ENCODE data around the gene ZNF331. TPM values are rescaled to one million over a fixed set of nuclear protein-coding genes. Genes with fewer than 3 reads are reported as not detected.
"Not testable (repeated sequence)": the region's sequence is repeated elsewhere in the genome, so short reads cannot be mapped to it uniquely, and the experiment has no call there.

Gene ZNF331
- polyA plus RNA-seq, 2 donors: 4.7 to 6.1 TPM

GRCh38 chr19:53507523-53508442 lies 30.2 kb upstream of the ZNF331 start:
- no peaks in the 10 kb centered on the region for H3K36me3 ChIP-seq (ENCODE audit: control insufficient read depth in 2 of 2, insufficient read depth in 2 of 2, low read length in 1 of 2)
- H3K9me3 ChIP-seq (ENCODE audit: control insufficient read depth in 2 of 2, insufficient read depth in 1 of 2, low read depth in 1 of 2, low read length in 1 of 2): peaks cover 0 to 3% of the 10 kb centered on the region in 2 donors
- H3K27ac ChIP-seq (ENCODE audit: low read depth in 2 of 2, low read length in 1 of 2): no peak overlapping the region
- H3K4me3 ChIP-seq (ENCODE audit: low read depth in 1 of 2, low read length in 2 of 2): no peak overlapping the region
- H3K27me3 ChIP-seq (ENCODE audit: control insufficient read depth in 1 of 2, insufficient read depth in 2 of 2, low read length in 2 of 2): no peaks in the 10 kb centered on the region
- 75 to 76% methylated on average over 17 of the region's 17 CpGs for WGBS, 2 donors
- peaks cover 0 to 3% of the 10 kb centered on the region in 2 donors for H3K4me1 ChIP-seq (ENCODE audit: control insufficient read depth in 2 of 2, insufficient read depth in 2 of 2, low read length in 1 of 2)

- Histone ChIP-seq H3K4me1 (ENCODE audit: control insufficient read depth in 2 of 2, insufficient read depth in 2 of 2, low read length in 1 of 2) (peaks cover 0 to 3% of the 10 kb centered on the region in 2 donors), H3K27me3 (ENCODE audit: control insufficient read depth in 1 of 2, insufficient read depth in 2 of 2, low read length in 2 of 2) (no peaks in the 10 kb centered on the region), H3K4me3 (ENCODE audit: low read depth in 1 of 2, low read length in 2 of 2) (no peak overlapping the region), H3K27ac (ENCODE audit: low read depth in 2 of 2, low read length in 1 of 2) (no peak overlapping the region), H3K9me3 (ENCODE audit: control insufficient read depth in 2 of 2, insufficient read depth in 1 of 2, low read depth in 1 of 2, low read length in 1 of 2) (peaks cover 0 to 3% of the 10 kb centered on the region in 2 donors), H3K36me3 (ENCODE audit: control insufficient read depth in 2 of 2, insufficient read depth in 2 of 2, low read length in 1 of 2) (no peaks in the 10 kb centered on the region)
- WGBS, 2 donors: 64 to 65% methylated on average over 3 of the region's 3 CpGs
These were observed 28.5 kb upstream of the ZNF331 start for GRCh38 chr19:53509443-53509842.

DNA sequence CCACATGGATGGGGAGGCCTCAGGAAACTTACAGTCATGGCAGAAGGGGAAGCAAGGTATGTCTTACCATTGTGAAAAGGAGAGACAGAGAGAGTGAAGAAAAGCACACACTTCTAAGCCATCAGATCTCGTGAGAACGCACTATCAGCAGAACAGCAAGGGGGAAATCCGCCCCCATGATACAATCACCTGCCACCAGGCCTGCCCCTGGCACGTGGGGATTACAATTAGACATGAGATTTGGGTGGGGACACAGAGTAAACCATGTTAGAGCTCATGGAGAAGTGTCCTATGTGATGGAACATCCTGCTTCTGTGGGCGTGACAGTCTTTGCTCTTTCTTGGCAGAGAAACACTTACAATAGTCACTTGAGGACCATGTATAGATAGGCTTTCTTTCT lies 28.1 kb upstream of the ZNF331 start:
- Histone ChIP-seq H3K27me3 (ENCODE audit: control insufficient read depth in 1 of 2, insufficient read depth in 2 of 2, low read length in 2 of 2) (no peaks in the 10 kb centered on the region), H3K4me1 (ENCODE audit: control insufficient read depth in 2 of 2, insufficient read depth in 2 of 2, low read length in 1 of 2) (peaks cover 0 to 3% of the 10 kb centered on the region in 2 donors), H3K9me3 (ENCODE audit: control insufficient read depth in 2 of 2, insufficient read depth in 1 of 2, low read depth in 1 of 2, low read length in 1 of 2) (peaks cover 0 to 3% of the 10 kb centered on the region in 2 donors), H3K36me3 (ENCODE audit: control insufficient read depth in 2 of 2, insufficient read depth in 2 of 2, low read length in 1 of 2) (no peaks in the 10 kb centered on the region), H3K27ac (ENCODE audit: low read depth in 2 of 2, low read length in 1 of 2) (no peak overlapping the region), H3K4me3 (ENCODE audit: low read depth in 1 of 2, low read length in 2 of 2) (no peak overlapping the region)
- WGBS, 2 donors: 66 to 72% methylated on average over 5 of the region's 5 CpGs

DNA sequence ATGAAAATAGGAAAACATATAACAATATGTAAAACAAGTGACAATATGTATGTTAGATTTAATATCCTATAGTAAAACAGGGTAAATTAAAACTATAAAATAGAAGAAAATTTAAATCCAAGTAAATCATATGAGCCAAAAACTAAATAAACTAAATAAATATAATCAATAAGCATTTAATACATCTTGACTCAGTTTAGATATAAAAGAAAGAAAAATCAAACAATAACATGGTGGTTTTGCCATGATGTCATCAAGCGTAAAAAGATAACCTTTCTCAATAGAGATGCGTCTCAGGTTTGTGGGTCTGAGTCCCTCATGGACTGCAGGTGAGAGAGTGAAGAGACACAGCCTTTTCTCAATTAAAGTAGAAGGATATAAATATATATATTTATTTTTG lies 26.6 kb upstream of the ZNF331 start:
- Histone ChIP-seq H3K36me3 (ENCODE audit: control insufficient read depth in 2 of 2, insufficient read depth in 2 of 2, low read length in 1 of 2) (no peaks in the 10 kb centered on the region), H3K4me3 (ENCODE audit: low read depth in 1 of 2, low read length in 2 of 2) (no peak overlapping the region), H3K9me3 (ENCODE audit: control insufficient read depth in 2 of 2, insufficient read depth in 1 of 2, low read depth in 1 of 2, low read length in 1 of 2) (peaks cover 0 to 3% of the 10 kb centered on the region in 2 donors), H3K27ac (ENCODE audit: low read depth in 2 of 2, low read length in 1 of 2) (no peak overlapping the region), H3K27me3 (ENCODE audit: control insufficient read depth in 1 of 2, insufficient read depth in 2 of 2, low read length in 2 of 2) (no peaks in the 10 kb centered on the region), H3K4me1 (ENCODE audit: control insufficient read depth in 2 of 2, insufficient read depth in 2 of 2, low read length in 1 of 2) (peaks cover 0 to 3% of the 10 kb centered on the region in 2 donors)
- 93 to 95% methylated on average over 2 of the region's 2 CpGs for WGBS, 2 donors

DNA sequence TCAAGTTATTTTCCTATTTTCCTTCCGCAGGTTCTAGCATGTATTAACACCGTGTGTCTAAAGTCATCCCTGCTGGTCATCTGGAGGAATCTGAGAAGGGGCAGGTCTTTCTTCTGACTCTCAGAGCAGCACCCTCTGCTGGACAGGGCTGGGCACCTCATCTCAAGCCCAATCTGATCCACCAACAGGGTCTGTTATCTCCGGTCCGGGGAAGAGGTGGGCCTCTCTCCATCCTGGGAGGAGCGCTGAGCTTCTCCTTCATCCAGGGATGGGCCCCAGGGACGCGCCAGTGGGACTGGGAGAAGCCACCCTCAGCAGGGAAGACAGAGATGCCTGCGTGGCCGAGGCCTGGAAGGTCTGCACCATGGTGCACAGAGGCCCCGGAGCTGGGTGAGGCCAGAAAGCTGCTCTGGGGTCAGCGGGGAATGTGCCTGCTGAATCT lies 26.0 kb upstream of the ZNF331 start:
- no peaks in the 10 kb centered on the region for H3K36me3 ChIP-seq (ENCODE audit: control insufficient read depth in 2 of 2, insufficient read depth in 2 of 2, low read length in 1 of 2)
- no peaks in the 10 kb centered on the region for H3K27me3 ChIP-seq (ENCODE audit: control insufficient read depth in 1 of 2, insufficient read depth in 2 of 2, low read length in 2 of 2)
- H3K9me3 ChIP-seq (ENCODE audit: control insufficient read depth in 2 of 2, insufficient read depth in 1 of 2, low read depth in 1 of 2, low read length in 1 of 2): peaks cover 0 to 3% of the 10 kb centered on the region in 2 donors
- 39% methylated on average over 11 of the region's 11 CpGs for WGBS, 2 donors
- H3K4me1 ChIP-seq (ENCODE audit: control insufficient read depth in 2 of 2, insufficient read depth in 2 of 2, low read length in 1 of 2): peaks cover 0 to 3% of the 10 kb centered on the region in 2 donors
- H3K4me3 ChIP-seq (ENCODE audit: low read depth in 1 of 2, low read length in 2 of 2): no peak overlapping the region
- H3K27ac ChIP-seq (ENCODE audit: low read depth in 2 of 2, low read length in 1 of 2): no peak overlapping the region

GRCh38 chr19:53515047-53515446 lies 22.9 kb upstream of the ZNF331 start:
- H3K9me3 ChIP-seq (ENCODE audit: control insufficient read depth in 2 of 2, insufficient read depth in 1 of 2, low read depth in 1 of 2, low read length in 1 of 2); H3K4me3 ChIP-seq (ENCODE audit: low read depth in 1 of 2, low read length in 2 of 2); H3K27me3 ChIP-seq (ENCODE audit: control insufficient read depth in 1 of 2, insufficient read depth in 2 of 2, low read length in 2 of 2); H3K4me1 ChIP-seq (ENCODE audit: control insufficient read depth in 2 of 2, insufficient read depth in 2 of 2, low read length in 1 of 2); H3K27ac ChIP-seq (ENCODE audit: low read depth in 2 of 2, low read length in 1 of 2); H3K36me3 ChIP-seq (ENCODE audit: control insufficient read depth in 2 of 2, insufficient read depth in 2 of 2, low read length in 1 of 2): not testable (repeated sequence)
- 91 to 92% methylated on average over 3 of the region's 3 CpGs for WGBS, 2 donors

DNA sequence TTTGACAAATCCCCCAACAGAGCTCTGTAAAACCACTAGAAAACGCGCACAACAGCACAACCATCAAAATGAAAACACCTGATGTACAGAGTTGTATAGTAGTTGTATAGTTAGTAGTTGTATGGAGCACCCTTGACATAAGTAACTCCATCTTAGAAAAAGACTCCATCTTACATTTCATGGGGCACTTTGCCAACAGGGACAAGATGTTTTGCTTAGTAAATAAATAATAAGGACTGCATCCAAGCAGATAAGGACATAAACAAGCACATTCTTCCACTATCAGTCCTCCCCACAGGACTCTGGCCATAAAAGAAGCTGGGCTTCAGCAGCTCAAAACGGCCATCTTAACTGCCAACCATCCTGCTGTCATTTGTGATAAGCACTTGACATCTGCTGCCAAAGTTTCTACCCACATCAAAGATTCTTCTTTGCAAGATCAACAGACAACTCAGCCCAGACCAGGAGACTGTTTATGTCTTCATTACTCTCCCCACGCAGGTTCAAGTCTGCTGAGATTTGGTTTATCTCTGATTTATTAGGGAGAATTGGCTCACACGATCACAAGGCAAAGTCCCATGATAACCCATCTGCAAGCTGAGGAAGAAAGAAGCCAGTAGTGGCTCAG lies 20.7 kb upstream of the ZNF331 start:
- Histone ChIP-seq H3K36me3 (ENCODE audit: control insufficient read depth in 2 of 2, insufficient read depth in 2 of 2, low read length in 1 of 2) (no peaks in the 10 kb centered on the region), H3K4me1 (ENCODE audit: control insufficient read depth in 2 of 2, insufficient read depth in 2 of 2, low read length in 1 of 2) (peaks cover 5 to 9% of the 10 kb centered on the region in 2 donors), H3K27ac (ENCODE audit: low read depth in 2 of 2, low read length in 1 of 2) (no peak overlapping the region), H3K27me3 (ENCODE audit: control insufficient read depth in 1 of 2, insufficient read depth in 2 of 2, low read length in 2 of 2) (no peaks in the 10 kb centered on the region), H3K9me3 (ENCODE audit: control insufficient read depth in 2 of 2, insufficient read depth in 1 of 2, low read depth in 1 of 2, low read length in 1 of 2) (peaks cover 0 to 13% of the 10 kb centered on the region in 2 donors), H3K4me3 (ENCODE audit: low read depth in 1 of 2, low read length in 2 of 2) (no peak overlapping the region)
- 70 to 76% methylated on average over 5 of the region's 5 CpGs for WGBS, 2 donors

- no peaks in the 10 kb centered on the region for H3K27me3 ChIP-seq (ENCODE audit: control insufficient read depth in 1 of 2, insufficient read depth in 2 of 2, low read length in 2 of 2)
- H3K9me3 ChIP-seq (ENCODE audit: control insufficient read depth in 2 of 2, insufficient read depth in 1 of 2, low read depth in 1 of 2, low read length in 1 of 2): peaks cover 0 to 13% of the 10 kb centered on the region in 2 donors
- 82 to 85% methylated on average over 4 of the region's 4 CpGs for WGBS, 2 donors
- H3K4me1 ChIP-seq (ENCODE audit: control insufficient read depth in 2 of 2, insufficient read depth in 2 of 2, low read length in 1 of 2): peaks cover 5 to 9% of the 10 kb centered on the region in 2 donors
- H3K4me3 ChIP-seq (ENCODE audit: low read depth in 1 of 2, low read length in 2 of 2): no peak overlapping the region
- H3K27ac ChIP-seq (ENCODE audit: low read depth in 2 of 2, low read length in 1 of 2): no peak overlapping the region
- H3K36me3 ChIP-seq (ENCODE audit: control insufficient read depth in 2 of 2, insufficient read depth in 2 of 2, low read length in 1 of 2): no peaks in the 10 kb centered on the region
These were observed 19.8 kb upstream of the ZNF331 start for GRCh38 chr19:53518121-53518520.

GRCh38 chr19:53518716-53519115 lies 19.2 kb upstream of the ZNF331 start:
- H3K9me3 ChIP-seq (ENCODE audit: control insufficient read depth in 2 of 2, insufficient read depth in 1 of 2, low read depth in 1 of 2, low read length in 1 of 2): peaks cover 0 to 13% of the 10 kb centered on the region in 2 donors
- no peaks in the 10 kb centered on the region for H3K27me3 ChIP-seq (ENCODE audit: control insufficient read depth in 1 of 2, insufficient read depth in 2 of 2, low read length in 2 of 2)
- 55 to 59% methylated on average over 1 of the region's 1 CpG for WGBS, 2 donors
- H3K36me3 ChIP-seq (ENCODE audit: control insufficient read depth in 2 of 2, insufficient read depth in 2 of 2, low read length in 1 of 2): no peaks in the 10 kb centered on the region
- peaks cover 5 to 9% of the 10 kb centered on the region in 2 donors for H3K4me1 ChIP-seq (ENCODE audit: control insufficient read depth in 2 of 2, insufficient read depth in 2 of 2, low read length in 1 of 2)
- H3K27ac ChIP-seq (ENCODE audit: low read depth in 2 of 2, low read length in 1 of 2): no peak overlapping the region
- no peak overlapping the region for H3K4me3 ChIP-seq (ENCODE audit: low read depth in 1 of 2, low read length in 2 of 2)
